Psoas muscle (tissue), 8 donors: ENCODE data around the gene LRIT1. TPM values are rescaled to one million over a fixed set of nuclear protein-coding genes. Genes with fewer than 3 reads are reported as not detected.
A peak's percentile ranks its signal among the peaks of the same experiment; 100 is the strongest.

Experiments used
- ATAC-seq, 4 donors: fragments of 200-7000 bp; cut with Tn5 transposase; one replicate each; pipeline ENCODE4 v1.9.1; 2020; ENCODE audit warnings: moderate library complexity in 3 of 4, mild to moderate bottlenecking in 2 of 4
- DNase-seq, 2 donors: peaks; one replicate each; pipeline ENCODE4 v3.0.0-alpha.2; 2020
- H3K27ac ChIP-seq: fragments of 200-600 bp; one replicate; pipeline ENCODE4 v1.8.0; 2022
- H3K27me3 ChIP-seq, 3 donors: fragments of 200-600 bp in 1 of 3; one replicate each; pipeline versions ENCODE4 v1.6.1 to v1.8.0; 2013 to 2022; ENCODE audit warnings: low read length in 2 of 3, mild to moderate bottlenecking in 2 of 3, moderate library complexity in 1 of 3; ENCODE audit not compliant: insufficient read depth in 3 of 3
- H3K36me3 ChIP-seq, 2 donors: fragments of 200-600 bp in 1 of 2; one replicate each; pipeline versions ENCODE4 v1.6.1 to v1.8.0; 2013 to 2022; ENCODE audit warnings: low read depth in 1 of 2, mild to moderate bottlenecking in 1 of 2, moderate library complexity in 1 of 2; ENCODE audit not compliant: insufficient read depth in 1 of 2
- H3K4me1 ChIP-seq: fragments of 200-600 bp; one replicate; pipeline ENCODE4 v1.8.0; 2022
- H3K4me3 ChIP-seq: fragments of 200-600 bp; one replicate; pipeline ENCODE4 v1.8.0; 2022; ENCODE audit warnings: mild to moderate bottlenecking
- H3K9me3 ChIP-seq: fragments of 200-600 bp; one replicate; pipeline ENCODE4 v1.8.0; 2022
- WGBS, 3 donors: extraction: QIAGEN DNeasy Blood & Tissue Kit; methylation state at CpG; one replicate each; pipeline versions ENCODE4 v1.1.6 to v1.1.7; 2013; 5-methylcytosine and 5-hydroxymethylcytosine counted together
- intact Hi-C, 2 donors: fragments of 100-400 bp; cut with DNase I; formaldehyde crosslinking; loops; one replicate each; pipeline versions ENCODE4 v1.11.0 to v1.14.2; 2022
- polyA plus RNA-seq, 3 donors: library from polyadenylated mRNA; stranded (reverse); fragments of 200-250 nt; gene quantifications; one replicate each; pipeline ENCODE4 v1.2.3, GENCODE V29; 2013
- total RNA-seq, 4 donors: library from RNA; stranded (reverse); fragmentation: NEBNext Ultra II Directional in 2 of 4; extraction: Animal tissue kit (Norgen Biotek cat#: 25700) in 2 of 4; gene quantifications; one replicate each; pipeline versions ENCODE4 v1.2.1 to v1.2.4, GENCODE V29; 2021 to 2023
- TF ChIP-seq, protein P1 (sequence below): fragments of 200-600 bp; IDR thresholded peaks from one replicate; pipeline ENCODE4 v1.8.0; 2022; ENCODE audit warnings: antibody characterized with exemption
- donor health status: healthy with polysubstance abuse.
- donor health status: DM: no; HTN: no; CAD: no; lungs with moderate emphysema.
- donor health status: Bipolar disorder and iron deficiency.
- donor health status: healthy.
- donor health status: DM: yes; HTN: yes; CAD: no.
- donor health status: DM: no; HTN: no; CAD: no.
- donor health status: DM: no; HTN: no; CAD: no.
- donor health status: DM: yes; HTN: yes; CAD: no.

The LRIT1 gene
- total and polyA plus RNA-seq, 7 donors, result not detected

DNA sequence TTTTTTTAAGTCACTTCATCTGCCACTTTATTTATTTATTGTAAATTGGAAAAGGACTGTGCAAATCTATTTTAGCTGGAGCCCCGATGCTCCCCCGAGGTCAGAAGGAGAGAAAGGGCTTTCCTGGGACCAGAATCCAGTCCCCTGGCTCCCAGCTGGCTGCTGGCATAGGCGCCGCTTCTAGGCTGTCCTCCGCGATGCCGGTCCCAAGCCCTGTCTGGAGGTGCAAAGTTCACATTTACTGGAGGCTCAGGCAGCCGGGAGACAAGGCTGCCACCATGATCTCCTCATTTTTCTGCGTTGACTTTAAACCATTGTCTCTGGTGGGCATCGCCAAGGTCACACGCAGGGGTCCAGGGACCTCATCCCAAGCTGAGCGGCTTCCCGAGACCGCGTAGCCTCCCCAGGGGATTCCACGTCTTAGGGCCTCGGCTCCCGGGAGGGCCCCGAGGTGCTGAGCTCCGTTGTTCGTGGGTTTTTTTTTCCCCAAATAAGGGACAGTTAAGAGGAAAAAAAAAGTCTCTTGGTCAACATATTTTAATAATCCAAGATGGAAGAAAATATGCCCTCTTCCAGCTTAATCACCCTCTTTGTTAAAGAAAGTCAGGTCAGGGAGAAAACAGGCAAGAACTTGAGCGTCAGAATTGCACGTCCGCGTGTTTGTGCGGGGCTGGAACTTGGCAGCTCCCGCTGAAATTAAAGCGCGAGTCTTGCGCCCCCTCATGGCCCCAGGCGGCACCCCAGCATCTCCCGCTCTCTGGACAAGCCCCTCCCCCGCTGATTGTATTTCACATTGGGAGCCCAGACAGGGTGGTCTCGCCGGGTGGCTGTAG, 15.4 kb upstream of the LRIT1 start:
- H3K27me3 ChIP-seq, result peaks cover 0 to 15% (median 9%) of the 10 kb centered on the region in 3 donors
- no peaks in the 10 kb centered on the region for H3K9me3 ChIP-seq
- 24 to 35% (median 31%) methylated on average over 35 of the region's 35 CpGs for WGBS, 3 donors
- DNase-seq (peak; percentile 50 to 76), ATAC-seq (peak in 1 of 4 donors; percentile 55)
- intact Hi-C loops, result no loop called here
- no peaks in the 10 kb centered on the region for H3K4me1 ChIP-seq
- H3K36me3 ChIP-seq, result no peaks in the 10 kb centered on the region
- H3K4me3 ChIP-seq, result no peak overlapping the region
- H3K27ac ChIP-seq, result no peak overlapping the region
- TF ChIP-seq, protein P1, sequence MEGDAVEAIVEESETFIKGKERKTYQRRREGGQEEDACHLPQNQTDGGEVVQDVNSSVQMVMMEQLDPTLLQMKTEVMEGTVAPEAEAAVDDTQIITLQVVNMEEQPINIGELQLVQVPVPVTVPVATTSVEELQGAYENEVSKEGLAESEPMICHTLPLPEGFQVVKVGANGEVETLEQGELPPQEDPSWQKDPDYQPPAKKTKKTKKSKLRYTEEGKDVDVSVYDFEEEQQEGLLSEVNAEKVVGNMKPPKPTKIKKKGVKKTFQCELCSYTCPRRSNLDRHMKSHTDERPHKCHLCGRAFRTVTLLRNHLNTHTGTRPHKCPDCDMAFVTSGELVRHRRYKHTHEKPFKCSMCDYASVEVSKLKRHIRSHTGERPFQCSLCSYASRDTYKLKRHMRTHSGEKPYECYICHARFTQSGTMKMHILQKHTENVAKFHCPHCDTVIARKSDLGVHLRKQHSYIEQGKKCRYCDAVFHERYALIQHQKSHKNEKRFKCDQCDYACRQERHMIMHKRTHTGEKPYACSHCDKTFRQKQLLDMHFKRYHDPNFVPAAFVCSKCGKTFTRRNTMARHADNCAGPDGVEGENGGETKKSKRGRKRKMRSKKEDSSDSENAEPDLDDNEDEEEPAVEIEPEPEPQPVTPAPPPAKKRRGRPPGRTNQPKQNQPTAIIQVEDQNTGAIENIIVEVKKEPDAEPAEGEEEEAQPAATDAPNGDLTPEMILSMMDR, result peak; percentile 30

DNA sequence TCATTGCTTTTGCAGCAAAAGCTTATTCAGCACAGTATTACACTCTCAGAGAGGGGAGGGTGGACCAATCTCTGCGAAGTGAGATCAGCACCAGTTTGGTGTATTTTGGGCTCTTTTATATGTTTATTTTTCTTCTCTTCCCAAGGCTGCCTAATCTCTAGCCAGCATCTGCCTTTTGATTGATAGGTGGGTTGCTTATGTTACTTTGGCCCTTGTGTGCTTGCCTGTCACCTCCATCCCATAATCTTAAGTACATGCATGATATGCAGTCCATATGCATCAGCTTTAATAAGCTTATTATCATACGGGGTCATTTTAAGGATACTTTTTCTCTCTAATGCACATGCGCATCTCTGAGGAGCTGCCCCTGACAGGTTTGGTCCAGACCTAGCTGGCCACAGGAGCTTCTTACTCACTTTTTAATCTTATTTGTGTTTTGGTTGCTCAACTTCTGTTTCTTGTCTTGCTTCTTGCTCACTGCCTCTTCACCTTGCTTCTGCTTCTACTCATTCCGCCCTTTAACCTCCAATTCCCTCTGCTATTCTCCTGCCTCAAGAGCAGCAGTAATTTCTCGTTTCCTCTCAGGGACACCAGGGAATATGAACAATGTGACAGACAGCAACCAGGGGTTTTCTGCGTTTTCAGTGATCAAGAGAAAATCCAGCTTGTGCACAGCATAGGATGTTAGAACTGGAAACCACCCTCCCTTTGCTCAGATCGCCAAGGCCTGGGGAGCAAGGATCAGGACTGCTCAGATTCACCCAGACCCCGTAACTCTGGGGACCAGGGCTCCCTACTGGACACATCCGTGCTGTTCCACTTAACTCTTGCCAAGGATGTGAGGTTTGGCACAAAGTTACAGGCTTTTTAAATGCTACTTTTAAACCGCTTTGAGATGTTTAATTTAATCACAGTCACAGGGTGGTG, 13.5 kb upstream of the LRIT1 start:
- no peaks in the 10 kb centered on the region for H3K4me1 ChIP-seq
- TF ChIP-seq, protein P1, result no peak
- H3K27me3 ChIP-seq, result peaks cover 0 to 15% (median 9%) of the 10 kb centered on the region in 3 donors
- no peak overlapping the region for H3K4me3 ChIP-seq
- WGBS, 3 donors, result 45 to 58% (median 47%) methylated on average over 10 of the region's 10 CpGs
- ATAC-seq, result no peak
- H3K27ac ChIP-seq, result no peak overlapping the region
- H3K9me3 ChIP-seq, result no peaks in the 10 kb centered on the region
- no peak for DNase-seq
- no peaks in the 10 kb centered on the region for H3K36me3 ChIP-seq
- intact Hi-C loops, result no loop called here

DNA sequence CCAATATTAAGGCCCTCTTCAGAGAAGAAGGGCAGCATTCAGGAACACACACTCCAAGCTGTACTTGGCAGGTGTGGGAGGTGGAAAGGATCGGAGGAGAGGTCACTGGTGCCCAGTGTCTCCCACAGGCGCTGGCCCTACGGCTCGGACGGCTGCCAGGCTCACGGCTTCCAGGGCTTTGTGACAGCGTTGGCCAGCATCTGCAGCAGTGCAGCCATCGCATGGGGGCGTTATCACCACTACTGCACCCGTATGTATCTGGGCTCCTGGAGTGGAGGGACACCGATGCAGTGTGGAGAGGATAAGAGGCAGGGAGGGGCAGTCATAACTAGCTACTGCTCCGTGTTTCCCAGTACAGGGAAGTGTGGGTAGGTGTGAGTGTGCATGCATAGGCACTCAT, 7.4 kb upstream of the LRIT1 start:
- no peak overlapping the region for H3K4me3 ChIP-seq
- DNase-seq (no peak), ATAC-seq (no peak)
- H3K4me1 ChIP-seq, result no peaks in the 10 kb centered on the region
- H3K36me3 ChIP-seq, result no peaks in the 10 kb centered on the region
- no peak overlapping the region for H3K27ac ChIP-seq
- TF ChIP-seq, protein P1, result no peak
- H3K9me3 ChIP-seq, result no peaks in the 10 kb centered on the region
- H3K27me3 ChIP-seq, result peaks cover 0 to 6% (median 1%) of the 10 kb centered on the region in 3 donors
- WGBS, 3 donors, result 50 to 64% (median 55%) methylated on average over 12 of the region's 12 CpGs
- intact Hi-C loops, result no loop called here

DNA sequence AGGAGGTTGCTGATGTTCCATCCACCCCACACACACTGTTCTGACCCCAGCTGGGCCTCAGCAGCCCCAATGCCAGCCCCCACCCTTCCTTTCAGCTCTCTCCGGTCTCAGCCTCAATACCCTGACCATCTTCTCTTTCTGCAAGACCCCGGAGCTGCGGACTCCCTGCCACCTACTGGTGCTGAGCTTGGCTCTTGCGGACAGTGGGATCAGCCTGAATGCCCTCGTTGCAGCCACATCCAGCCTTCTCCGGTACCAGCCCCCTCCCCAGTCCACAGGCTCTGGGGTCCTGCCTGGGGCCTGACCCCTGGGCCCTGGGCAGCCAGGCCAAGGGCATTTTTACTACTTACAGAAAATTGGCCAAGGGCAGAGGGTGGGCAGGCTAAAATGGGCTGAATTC, 6.2 kb upstream of the LRIT1 start:
- no peak overlapping the region for H3K27ac ChIP-seq
- intact Hi-C loops, result no loop called here
- DNase-seq (no peak), ATAC-seq (no peak)
- H3K27me3 ChIP-seq, result peaks cover 0 to 6% (median 1%) of the 10 kb centered on the region in 3 donors
- H3K4me3 ChIP-seq, result no peak overlapping the region
- no peaks in the 10 kb centered on the region for H3K36me3 ChIP-seq
- TF ChIP-seq, protein P1, result no peak
- WGBS, 3 donors, result 85 to 88% (median 87%) methylated on average over 6 of the region's 6 CpGs
- no peaks in the 10 kb centered on the region for H3K4me1 ChIP-seq
- H3K9me3 ChIP-seq, result no peaks in the 10 kb centered on the region
